Left ventricle myocardium superior (tissue), 1 donor: Measurements from ENCODE around the gene MRPL22. TPM values are rescaled to one million over a fixed set of nuclear protein-coding genes. Genes with fewer than 3 reads are reported as not detected.
"Not testable (repeated sequence)": the region's sequence is repeated elsewhere in the genome, so short reads cannot be mapped to it uniquely, and the experiment has no call there.

ENCODE experiments used
- ATAC-seq: fragments of 200-7000 bp; cut with Tn5 transposase; one replicate; pipeline ENCODE4 v1.9.1; 2020; ENCODE audit warnings: mild to moderate bottlenecking, moderate library complexity
- DNase-seq: peaks from one replicate; pipeline ENCODE4 v3.0.0-alpha.2; 2020
- intact Hi-C: fragments of 100-400 bp; cut with micrococcal nuclease; formaldehyde crosslinking; loops from one replicate; pipeline ENCODE4 v1.11.0; 2022
- long read RNA-seq: library from polyadenylated mRNA; unstranded; transcript quantifications from one replicate; pipeline ENCODE4 v2.0.0, GENCODE V29; 2021
- total RNA-seq: library from RNA; stranded (reverse); fragmentation: NEBNext Ultra II Directional; extraction: Animal tissue kit (Norgen Biotek cat#: 25700); gene quantifications from one replicate; pipeline ENCODE4 v1.2.1, GENCODE V29; 2021
- donor health status: DM: no; HTN: yes; CAD: no; lungs with severe emphysema.

Gene MRPL22
- total RNA-seq = 79.1 TPM
- long read RNA-seq, transcript MRPL22-201 (6 exons, 3,035 nt) = minor isoform, 7 of 64 reads
- long read RNA-seq, transcript MRPL22-207 (7 exons, 3,176 nt) = major isoform, 46 of 64 reads
- long read RNA-seq, partial matches to known transcripts = 7 of 64 reads
- long read RNA-seq, other reads (novel, unspliced or antisense) = 3 of 64 reads

DNA sequence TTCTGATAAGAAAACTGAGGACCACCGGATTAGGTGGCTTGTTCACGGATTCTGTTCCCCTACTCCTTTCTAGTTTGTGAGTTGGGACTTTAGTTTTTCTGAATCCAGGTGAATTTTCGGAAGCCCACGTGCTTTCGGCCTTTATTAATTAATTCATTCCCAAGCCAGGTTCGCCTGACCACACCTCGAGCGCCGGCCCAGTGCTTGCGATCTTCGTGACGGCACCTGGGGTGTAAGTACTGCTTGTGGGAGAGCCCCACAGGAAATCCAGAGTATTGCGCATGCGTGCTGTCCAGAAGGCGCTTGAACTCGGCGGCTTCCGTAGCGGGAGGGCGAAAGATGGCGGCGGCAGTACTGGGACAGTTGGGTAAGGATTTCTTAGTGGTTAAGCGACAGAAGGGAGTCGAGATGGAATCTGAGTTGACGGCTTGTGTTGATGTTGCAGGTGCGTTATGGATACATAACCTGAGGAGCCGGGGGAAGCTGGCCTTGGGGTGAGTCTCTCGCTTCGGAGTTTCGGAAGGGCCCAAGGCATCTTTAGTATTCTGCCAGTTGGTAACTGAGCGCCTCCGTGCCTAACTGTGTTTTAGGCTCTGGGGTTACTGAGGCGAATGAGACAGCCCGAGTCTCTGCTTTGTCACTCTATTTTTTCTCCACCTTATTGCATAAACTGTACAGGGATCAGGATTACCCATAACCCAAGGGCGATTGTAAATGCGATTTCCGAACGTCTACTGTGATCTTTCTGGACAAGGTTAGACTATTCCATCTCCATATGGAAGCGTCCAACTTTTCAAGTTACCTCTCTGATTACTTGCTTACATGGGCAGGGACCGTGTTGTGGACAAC, at the start of gene MRPL22:
MRPL22 (plus strand) TSS at position 302 of the 849 bp plus-strand sequence; CDS start at position 340, 38 bp downstream.
- intact Hi-C loops = no loop called here

DNA sequence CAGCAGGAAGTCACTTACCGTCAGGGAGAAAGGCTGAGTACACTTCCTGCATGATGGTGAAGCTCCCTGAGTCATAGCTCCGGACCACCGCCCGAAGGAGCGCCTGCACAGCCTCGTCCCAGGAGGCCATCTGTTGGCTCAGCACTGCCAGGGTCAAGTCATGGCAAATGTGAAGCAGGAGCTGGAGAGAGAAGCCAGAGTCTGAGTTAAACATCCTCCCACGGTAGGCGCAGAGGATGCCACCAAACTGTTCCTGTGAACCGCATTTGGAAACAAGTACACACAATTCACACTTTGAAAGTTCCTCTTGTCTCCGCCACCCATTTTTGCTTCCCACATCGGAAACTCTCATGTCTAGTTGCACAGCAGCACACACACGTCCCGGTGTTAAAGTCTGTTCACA, 48.5 kb upstream of the MRPL22 start:
- DNase-seq = no peak
- intact Hi-C loops = no loop called here
- ATAC-seq = peak; percentile 43

More for the DNA sequence above, at the start of gene MRPL22:
- DNase-seq (peak; percentile 93), ATAC-seq (peak; percentile 70)

DNA sequence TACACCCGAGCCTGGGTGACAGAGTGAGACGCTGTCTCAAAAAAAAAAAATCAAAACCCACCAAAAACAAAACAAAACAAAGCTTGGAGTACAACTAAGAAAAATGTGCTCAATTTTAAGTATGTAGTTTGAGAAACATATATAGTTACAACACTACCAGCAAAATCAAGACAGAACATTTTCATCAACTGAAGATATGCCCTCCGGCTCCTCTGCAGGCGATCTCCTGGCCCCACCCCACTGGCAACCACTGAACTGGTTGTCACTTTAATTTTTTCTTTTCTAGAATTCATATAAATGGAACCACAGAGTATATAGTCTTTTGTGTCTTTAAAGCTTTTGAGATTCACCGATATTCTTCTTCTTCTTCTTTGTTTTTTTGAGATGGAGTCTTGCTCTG, 47.5 kb upstream of the MRPL22 start:
- ATAC-seq = no peak
- no peak for DNase-seq
- intact Hi-C loops = no loop called here

DNA sequence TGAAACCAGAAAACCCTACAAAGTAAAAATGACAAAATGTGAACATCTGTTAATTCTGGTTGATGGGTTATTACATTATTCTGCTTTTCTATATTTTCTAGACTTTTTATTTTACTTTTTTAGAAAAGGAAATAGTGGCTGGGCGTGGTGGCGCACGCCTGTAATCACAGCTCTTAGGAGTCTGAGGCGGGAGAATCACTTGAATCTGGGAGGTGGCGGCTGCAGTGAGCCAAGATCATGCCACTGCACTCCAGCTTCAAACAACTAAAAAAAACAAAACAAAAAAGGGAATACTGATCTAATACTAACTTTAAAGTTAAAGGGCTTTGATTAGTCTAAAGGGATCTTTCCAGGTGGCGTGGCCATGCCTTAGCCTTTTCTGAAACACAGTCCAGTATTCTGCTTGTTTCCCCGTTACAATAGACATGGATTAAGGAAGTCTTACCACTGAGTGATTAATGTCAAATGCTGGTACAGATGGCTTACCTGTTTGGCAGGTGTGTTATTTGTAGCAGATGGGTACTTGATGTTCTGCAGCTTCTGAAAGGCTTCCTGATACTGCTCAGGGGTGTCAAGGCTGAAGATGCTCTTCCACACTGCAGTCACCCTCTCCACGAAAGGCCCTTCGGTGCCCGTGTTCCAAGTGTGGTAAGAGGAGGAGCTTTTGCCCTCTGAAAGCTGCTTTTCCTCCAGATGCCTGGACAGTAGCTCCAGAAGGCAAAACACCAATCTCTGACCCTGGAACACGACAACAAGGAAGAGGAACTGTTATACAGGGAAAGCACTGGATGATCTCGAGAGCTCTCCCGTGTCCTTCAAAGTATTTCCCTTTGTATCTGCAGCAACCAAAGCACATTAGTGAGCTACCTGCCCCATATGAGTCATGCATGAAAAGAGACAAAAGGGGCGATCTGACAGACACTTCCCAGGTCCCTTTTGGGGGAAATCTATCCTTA, 45.0 kb upstream of the MRPL22 start:
- DNase-seq (no peak), ATAC-seq (no peak)
- intact Hi-C loops = no loop called here

DNA sequence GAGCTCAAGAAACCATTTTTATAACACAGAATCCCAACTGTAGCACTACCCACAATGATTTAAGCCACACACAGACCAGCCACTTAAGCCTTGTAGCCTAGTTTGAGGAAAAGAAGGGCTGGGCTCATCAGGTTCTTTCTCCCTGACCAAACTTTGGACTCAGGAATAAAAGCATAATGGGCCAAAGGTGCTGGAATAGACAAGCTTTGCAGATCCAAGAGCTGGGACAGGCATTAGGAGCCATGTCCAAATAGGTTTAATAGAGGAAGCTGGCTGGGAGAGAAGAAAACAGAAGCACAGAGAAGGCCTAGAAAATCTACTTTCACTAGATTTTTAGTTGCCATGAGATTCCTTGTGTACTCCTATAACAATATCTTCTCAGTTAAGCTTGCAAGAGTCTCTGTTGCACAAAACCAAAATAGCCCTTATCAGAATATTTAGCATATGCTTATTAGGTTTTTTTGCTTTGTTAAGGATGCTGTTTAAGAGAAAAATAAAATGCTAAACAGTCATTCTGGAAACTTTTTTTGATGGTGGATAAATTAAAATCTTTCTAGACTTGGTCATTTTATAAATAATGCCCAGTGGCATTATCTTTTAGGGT, 44.2 kb upstream of the MRPL22 start:
- intact Hi-C loops = no loop called here
- DNase-seq (no peak), ATAC-seq (no peak)

DNA sequence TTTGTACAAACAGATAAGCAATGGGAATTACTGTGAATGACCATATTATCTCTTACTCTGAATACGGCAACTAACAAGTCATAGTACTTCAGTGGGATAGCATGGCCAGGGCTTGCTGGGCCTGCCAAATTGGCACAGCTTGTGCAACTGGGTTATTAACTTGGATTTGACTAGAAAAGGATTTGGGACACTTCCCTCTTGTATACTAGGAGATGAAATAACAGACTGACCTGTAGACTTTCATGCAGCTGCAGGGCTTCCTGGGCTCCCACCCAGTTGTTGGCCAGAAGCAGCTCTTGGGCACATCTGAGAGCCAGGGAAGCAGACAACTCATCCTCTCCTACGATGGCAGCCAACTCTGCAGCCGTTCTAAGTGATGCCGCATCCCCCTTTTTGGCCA, 42.7 kb upstream of the MRPL22 start:
- DNase-seq = no peak
- ATAC-seq = peak; percentile 60
- intact Hi-C loops = no loop called here

DNA sequence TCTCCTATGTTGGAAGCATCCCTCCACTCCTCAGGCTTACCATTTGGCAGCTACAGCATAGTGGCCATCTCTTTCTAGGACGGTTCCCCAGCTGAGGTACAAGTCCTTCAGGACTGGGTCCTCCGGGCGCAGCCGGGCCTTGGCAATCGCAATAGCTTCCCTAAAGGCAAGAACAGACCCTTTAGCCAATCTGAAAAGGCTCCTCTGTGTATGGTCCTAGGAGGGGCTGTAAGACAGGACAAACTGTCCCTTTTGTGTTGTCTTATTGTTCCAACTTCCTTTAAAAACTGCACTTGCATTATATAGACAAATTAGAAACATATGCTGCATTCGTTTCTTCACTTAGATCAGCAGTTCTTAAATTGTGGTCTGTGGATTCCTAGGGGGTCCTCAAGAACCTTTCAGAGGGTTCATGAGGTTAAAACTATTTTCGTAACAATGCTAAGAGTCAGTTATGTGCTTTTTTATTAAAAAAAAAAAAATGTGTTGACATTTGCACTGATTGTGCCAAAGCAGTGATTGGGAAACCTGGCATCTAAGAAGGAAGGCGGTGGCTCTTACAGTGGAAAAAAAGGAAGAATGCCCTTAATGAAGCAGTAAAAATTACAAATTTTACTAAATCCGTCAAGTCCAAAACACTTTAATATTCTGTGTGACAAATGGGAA, 41.6 kb upstream of the MRPL22 start:
- intact Hi-C loops = no loop called here

DNA sequence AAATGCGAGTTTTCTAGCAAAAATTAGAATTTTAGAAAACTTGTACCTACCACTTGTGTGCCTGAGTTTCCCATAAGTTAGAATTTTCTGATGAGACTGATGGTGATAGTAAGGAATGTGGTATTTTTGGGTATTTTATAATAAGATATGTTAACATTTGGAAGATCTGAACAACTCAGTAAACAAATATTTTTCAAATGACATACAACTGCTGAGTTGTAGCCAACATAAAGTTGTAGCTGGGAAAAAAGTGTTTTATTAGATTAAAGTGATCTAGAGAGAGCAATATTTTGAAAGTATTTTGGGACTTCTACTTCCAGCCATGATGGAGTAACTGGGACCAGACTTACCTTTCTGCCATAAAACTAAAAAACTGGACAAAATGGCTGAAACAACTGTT, 40.8 kb upstream of the MRPL22 start:
- DNase-seq (no peak), ATAC-seq (no peak)
- intact Hi-C loops = no loop called here

More for the DNA sequence above, 41.6 kb upstream of the MRPL22 start:
- ATAC-seq (peak; percentile 20), DNase-seq (no peak)

DNA sequence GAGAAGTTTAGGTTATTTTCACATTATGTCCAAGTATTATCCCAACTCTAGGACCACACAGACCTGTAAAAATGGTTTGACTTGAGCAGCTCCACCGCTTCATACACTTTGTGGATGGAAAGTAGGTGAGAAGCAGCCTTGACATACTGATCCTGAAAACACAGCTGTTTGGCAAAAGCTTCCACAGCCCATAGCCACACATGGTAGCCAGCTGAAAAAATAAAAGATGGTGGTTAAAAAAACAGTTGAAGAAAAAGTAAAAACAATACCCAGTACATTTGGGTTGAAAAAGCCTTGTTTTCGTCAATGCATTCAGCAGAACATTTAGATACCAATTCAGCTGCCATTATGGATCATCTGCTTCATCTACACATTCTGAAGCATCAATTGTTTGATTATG, 39.6 kb upstream of the MRPL22 start:
- ATAC-seq (no peak), DNase-seq (no peak)
- intact Hi-C loops = no loop called here

DNA sequence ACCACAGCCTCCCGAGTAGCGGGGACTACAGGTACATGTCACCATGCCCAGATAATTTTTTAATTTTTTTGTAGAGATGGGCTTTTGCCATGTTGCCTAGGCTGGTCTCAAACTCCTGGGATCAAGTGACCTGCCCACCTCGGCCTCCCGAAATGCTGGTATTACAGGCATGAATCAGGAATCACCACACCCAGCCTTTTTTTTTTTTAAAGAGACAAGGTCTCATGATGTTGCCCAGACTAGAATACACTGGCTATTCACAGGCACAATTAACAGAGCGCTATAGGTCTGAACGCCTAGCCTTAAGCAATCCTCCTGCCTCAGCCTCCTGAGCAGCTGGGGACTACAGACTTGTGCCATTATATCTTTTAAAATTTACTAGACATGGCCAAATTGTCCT, 39.0 kb upstream of the MRPL22 start:
- ATAC-seq (no peak), DNase-seq (no peak)
- intact Hi-C loops = no loop called here

DNA sequence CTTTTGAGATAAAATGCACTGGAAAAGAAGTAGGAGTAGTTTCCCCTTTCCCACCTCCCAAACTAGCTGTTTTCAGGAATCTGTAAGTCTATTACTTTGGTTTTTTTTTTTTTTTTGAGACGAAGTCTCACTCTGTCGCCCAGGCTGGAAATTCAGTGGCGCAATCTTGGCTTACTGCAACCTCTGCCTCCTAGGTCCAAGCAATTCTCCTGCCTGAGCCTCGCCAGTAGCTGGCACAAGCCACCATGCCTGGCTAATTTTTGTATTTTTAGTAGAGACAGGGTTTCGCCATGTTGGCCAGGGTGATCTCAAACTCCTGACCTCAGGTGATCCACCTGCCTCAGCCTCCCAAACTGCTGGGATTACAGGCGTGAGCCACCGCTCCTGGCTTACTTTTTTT, 35.3 kb upstream of the MRPL22 start:
- intact Hi-C loops, ATAC-seq, DNase-seq: not testable (repeated sequence)

DNA sequence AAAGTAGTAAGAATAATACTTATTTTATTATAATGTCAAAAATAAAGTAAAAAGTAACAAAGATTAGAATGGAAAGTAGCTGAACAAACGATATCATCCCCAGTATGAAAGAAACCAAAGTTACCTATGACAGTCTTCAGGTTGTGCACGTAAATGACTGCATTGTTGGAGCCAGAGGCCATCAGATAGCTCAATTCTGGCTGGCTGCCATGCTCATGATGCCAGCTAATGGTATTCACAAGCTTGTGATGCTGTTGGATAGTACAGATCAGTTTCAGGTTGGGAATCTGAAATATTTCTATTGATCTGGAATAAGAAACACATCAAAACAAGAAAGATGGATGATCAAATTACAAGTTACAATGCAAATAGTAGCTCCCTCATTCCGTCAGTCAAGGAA, 24.0 kb upstream of the MRPL22 start:
- intact Hi-C loops = no loop called here
- ATAC-seq (no peak), DNase-seq (no peak)

DNA sequence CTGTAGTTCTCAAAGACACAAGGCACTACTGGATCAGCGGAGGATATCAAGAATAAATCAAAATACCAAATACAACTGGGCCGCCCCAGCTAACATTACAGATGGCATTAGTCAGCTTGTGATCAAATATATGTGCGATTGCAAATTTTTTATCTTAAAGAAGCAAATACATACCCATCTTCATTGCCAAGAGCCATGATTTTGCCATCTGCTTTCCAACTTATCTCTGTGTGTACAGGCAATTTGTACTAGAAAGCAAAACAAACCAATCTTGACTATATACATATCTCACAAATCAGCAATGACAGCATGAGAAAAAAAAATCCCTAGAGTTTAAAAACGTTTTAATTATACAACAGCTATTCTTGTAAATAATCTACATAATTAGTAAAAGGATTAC, 23.1 kb upstream of the MRPL22 start:
- intact Hi-C loops = no loop called here
- no peak for DNase-seq
- ATAC-seq = no peak

DNA sequence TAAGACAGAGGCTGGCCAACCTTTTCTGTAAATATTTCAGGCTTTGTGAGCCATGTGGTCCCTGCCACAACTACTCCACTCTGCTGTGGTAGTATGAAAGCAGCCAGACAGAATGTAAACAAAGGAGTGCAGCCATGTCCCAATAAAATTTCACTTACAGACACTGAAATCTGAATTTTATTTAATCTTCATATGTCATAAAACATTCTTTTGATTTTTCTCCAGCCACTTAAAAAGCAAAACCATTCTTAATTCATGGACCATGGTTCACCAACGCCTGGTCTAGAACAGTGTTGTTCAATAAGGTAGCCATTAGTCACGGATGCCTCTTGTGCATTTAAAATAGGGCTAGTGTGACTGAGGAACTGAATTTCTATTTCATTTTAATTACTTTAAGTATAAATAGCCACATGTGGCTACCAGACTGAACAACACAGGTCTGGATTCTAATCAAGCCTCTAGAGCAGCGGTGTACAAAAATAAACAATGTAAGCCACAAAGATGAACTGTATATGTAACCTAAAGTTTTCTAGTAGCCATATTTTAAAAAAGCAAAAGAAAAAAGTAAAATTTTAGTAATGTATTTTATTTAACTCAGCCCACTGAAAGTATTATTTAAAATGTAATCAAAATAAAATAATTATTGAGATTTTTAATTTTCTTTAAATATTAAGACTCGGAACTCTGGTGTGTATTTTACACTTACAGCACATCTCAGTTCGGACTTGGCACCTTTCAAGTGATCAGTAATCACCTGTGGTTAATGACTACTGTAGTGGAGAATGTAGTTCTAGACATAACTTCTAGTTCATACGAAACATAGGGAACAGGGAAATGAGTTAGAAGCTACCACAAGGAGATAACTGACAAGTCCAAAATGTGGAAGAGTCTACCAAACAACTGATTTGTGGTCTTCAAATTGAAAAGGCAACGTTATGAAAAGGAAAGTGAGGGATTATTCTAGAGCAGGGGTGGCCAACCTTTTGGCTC, 17.1 kb upstream of the MRPL22 start:
- no peak for ATAC-seq
- DNase-seq = no peak
- intact Hi-C loops = no loop called here

DNA sequence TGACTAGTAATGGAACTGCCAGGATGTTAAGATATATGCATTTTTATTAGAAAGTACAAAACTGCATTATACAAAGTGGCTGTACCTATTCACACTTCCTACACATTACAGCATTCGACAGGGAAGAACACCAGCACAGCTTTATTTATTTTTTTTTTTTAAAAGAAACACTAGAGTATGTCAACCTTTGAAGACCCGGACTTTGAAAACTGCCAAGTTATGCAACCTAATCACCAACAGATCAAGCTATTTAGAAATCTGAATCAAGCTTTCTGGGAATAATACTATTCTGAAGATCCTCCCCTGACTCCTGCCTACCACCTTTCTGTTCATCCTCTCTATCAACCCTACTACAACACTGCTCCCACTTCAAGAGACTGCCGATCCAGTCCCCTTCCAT, 7.3 kb upstream of the MRPL22 start:
- intact Hi-C loops = no loop called here
- ATAC-seq (no peak), DNase-seq (no peak)

DNA sequence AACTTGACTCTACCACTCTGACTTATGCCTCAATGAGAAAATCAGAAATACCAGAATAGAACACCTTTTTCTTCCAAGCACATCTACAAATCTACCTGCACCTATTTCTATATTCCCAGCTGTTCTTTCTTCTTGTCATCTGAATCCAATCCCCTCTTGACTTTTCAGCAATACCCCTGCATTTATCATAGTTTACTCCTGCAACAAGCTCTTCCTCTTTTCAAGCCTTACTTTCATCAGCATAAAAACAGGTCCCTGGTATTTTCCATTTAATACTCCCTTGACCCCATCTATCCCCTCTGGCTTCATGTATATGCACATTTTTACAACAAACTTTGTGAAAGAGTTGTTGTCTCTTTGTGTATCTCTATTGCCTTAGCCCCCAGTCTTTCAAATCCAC, 6.0 kb upstream of the MRPL22 start:
- no peak for ATAC-seq
- DNase-seq = no peak
- intact Hi-C loops = no loop called here

DNA sequence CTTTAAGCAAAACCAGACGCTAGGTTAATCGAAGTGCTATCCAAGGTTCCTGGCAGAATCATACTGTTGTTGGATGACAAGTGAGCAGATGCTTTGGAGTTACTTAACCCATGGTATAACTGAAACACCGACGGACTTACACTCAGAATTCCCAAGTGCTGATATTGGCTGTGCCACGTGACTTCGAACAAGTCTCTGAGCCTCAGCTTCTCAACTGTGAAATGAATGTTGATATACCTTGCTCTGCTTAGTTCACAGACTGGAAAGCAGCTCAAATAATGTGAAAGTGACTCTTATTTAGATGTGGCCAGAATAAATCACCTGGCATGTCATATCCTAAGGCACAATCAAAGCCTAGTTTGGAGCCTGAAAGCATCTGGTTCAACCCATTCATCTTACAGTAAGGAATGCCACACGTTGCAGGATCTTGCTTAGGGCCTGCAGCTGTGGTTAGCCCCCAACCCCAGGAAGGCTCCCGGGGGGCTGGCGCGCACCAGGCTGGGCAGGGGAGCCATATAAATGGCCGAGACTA, 3.6 kb upstream of the MRPL22 start:
- intact Hi-C loops = no loop called here
- ATAC-seq (no peak), DNase-seq (no peak)
